Mesodermal cell (in vitro differentiated cells): ENCODE data around the gene MYO1G.

Experiments
- H3K27ac ChIP-seq: 2 replicates; pipeline ENCODE4 v1.7.0; 2013; ENCODE audit warnings: mild to moderate bottlenecking, low read depth, low read length, moderate library complexity; ENCODE audit not compliant: severe bottlenecking
- H3K36me3 ChIP-seq: 2 replicates; pipeline ENCODE4 v1.7.1; 2013; ENCODE audit warnings: mild to moderate bottlenecking, low read length, moderate library complexity; ENCODE audit not compliant: control insufficient read depth, insufficient read depth
- H3K4me1 ChIP-seq: one replicate; pipeline ENCODE4 v1.7.1; 2013; ENCODE audit warnings: mild to moderate bottlenecking, low read length; ENCODE audit not compliant: insufficient read depth, control insufficient read depth, poor library complexity, severe bottlenecking
- H3K4me3 ChIP-seq: 2 replicates; pipeline ENCODE4 v1.7.0; 2013; ENCODE audit warnings: low read length, control low read depth, mild to moderate bottlenecking; ENCODE audit not compliant: insufficient read depth, poor library complexity, severe bottlenecking; ENCODE audit errors: extremely low read depth
- H3K9me3 ChIP-seq: 2 replicates; pipeline ENCODE4 v1.7.1; 2013; ENCODE audit warnings: mild to moderate bottlenecking, low read length, moderate library complexity; ENCODE audit not compliant: control insufficient read depth
- WGBS, 2 experiments: methylation state at CpG; one replicate each; pipeline ENCODE4 v1.1.5; 2013; ENCODE audit warnings: missing lambda C conversion rate in 2 of 2; ENCODE audit not compliant: insufficient coverage in 2 of 2; 5-methylcytosine and 5-hydroxymethylcytosine counted together

MYO1G gene

GRCh38 chr7:44971902-44972441 is 6.8 kb downstream of the MYO1G start:
- no peaks in the 10 kb centered on the region for H3K9me3 ChIP-seq
- no peak overlapping the region for H3K27ac ChIP-seq
- H3K4me3 ChIP-seq: no peak overlapping the region
- WGBS, 2 experiments: 78 to 84% methylated on average over 3 to 5 of the region's 5 CpGs
- no peaks in the 10 kb centered on the region for H3K4me1 ChIP-seq
- no peaks in the 10 kb centered on the region for H3K36me3 ChIP-seq

GRCh38 chr7:44971188-44971901 is 7.5 kb downstream of the MYO1G start:
- Histone ChIP-seq H3K9me3 (no peaks in the 10 kb centered on the region), H3K27ac (no peak overlapping the region), H3K4me3 (no peak overlapping the region), H3K36me3 (no peaks in the 10 kb centered on the region), H3K4me1 (no peaks in the 10 kb centered on the region)
- 84 to 90% methylated on average over 10 of the region's 10 CpGs for WGBS, 2 experiments

- H3K4me1 ChIP-seq: no peaks in the 10 kb centered on the region
- 88 to 92% methylated on average over 13 to 16 of the region's 18 CpGs for WGBS, 2 experiments
- H3K36me3 ChIP-seq: no peaks in the 10 kb centered on the region
- H3K9me3 ChIP-seq: no peaks in the 10 kb centered on the region
- H3K27ac ChIP-seq: no peak overlapping the region
- H3K4me3 ChIP-seq: no peak overlapping the region
These were observed 8.2 kb downstream of the MYO1G start for GRCh38 chr7:44970523-44971051.

GRCh38 chr7:44969701-44970522 is 8.9 kb downstream of the MYO1G start:
- H3K27ac ChIP-seq: no peak overlapping the region
- WGBS, 2 experiments: 81 to 87% methylated on average over 14 to 21 of the region's 21 CpGs
- no peaks in the 10 kb centered on the region for H3K4me1 ChIP-seq
- no peaks in the 10 kb centered on the region for H3K36me3 ChIP-seq
- H3K9me3 ChIP-seq: no peaks in the 10 kb centered on the region
- H3K4me3 ChIP-seq: no peak overlapping the region

GRCh38 chr7:44969049-44969700 is 9.6 kb downstream of the MYO1G start:
- H3K9me3 ChIP-seq: no peaks in the 10 kb centered on the region
- no peak overlapping the region for H3K4me3 ChIP-seq
- no peak overlapping the region for H3K27ac ChIP-seq
- 91 to 98% methylated on average over 6 to 7 of the region's 11 CpGs for WGBS, 2 experiments
- no peaks in the 10 kb centered on the region for H3K4me1 ChIP-seq
- no peaks in the 10 kb centered on the region for H3K36me3 ChIP-seq

- Histone ChIP-seq H3K9me3 (no peaks in the 10 kb centered on the region), H3K4me3 (no peak overlapping the region), H3K4me1 (no peaks in the 10 kb centered on the region), H3K27ac (no peak overlapping the region), H3K36me3 (no peaks in the 10 kb centered on the region)
- WGBS, 2 experiments: 78 to 85% methylated on average over 17 to 18 of the region's 18 CpGs
These were observed 11.0 kb downstream of the MYO1G start for GRCh38 chr7:44967571-44968446.

- Histone ChIP-seq H3K27ac (no peak overlapping the region), H3K4me3 (no peak overlapping the region), H3K36me3 (no peaks in the 10 kb centered on the region), H3K9me3 (no peaks in the 10 kb centered on the region), H3K4me1 (no peaks in the 10 kb centered on the region)
- WGBS, 2 experiments: 86 to 94% methylated on average over 4 of the region's 9 CpGs
These were observed 11.9 kb downstream of the MYO1G start for GRCh38 chr7:44966731-44967538.

GRCh38 chr7:44965937-44966730 is 12.7 kb downstream of the MYO1G start:
- Histone ChIP-seq H3K4me1 (no peaks in the 10 kb centered on the region), H3K36me3 (no peaks in the 10 kb centered on the region), H3K4me3 (no peak overlapping the region), H3K27ac (no peak overlapping the region), H3K9me3 (no peaks in the 10 kb centered on the region)
- 88 to 91% methylated on average over 16 to 18 of the region's 18 CpGs for WGBS, 2 experiments

- H3K4me1 ChIP-seq: no peaks in the 10 kb centered on the region
- H3K27ac ChIP-seq: no peak overlapping the region
- no peaks in the 10 kb centered on the region for H3K36me3 ChIP-seq
- H3K9me3 ChIP-seq: no peaks in the 10 kb centered on the region
- H3K4me3 ChIP-seq: no peak overlapping the region
- WGBS, 2 experiments: 94% methylated on average over 11 to 16 of the region's 16 CpGs
These were observed 13.3 kb downstream of the MYO1G start for GRCh38 chr7:44965441-44965903.
